ENCODE results near the gene ULK2.

ULK2 gene

GRCh38 chr17:19727501-19728078 is 140.1 kb downstream of the ULK2 start:
- TF ChIP-seq EGR1 (IDR thresholded peaks at IDR 0.05): no peak
- TF ChIP-seq USF1 (IDR thresholded peaks at IDR 0.05): peak; percentile 48; the same call in 1 of the 2 replicates
- no peak for TF ChIP-seq CEBPB (IDR thresholded peaks at IDR 0.05)
- no peak for TF ChIP-seq EP300 (IDR thresholded peaks at IDR 0.05; ENCODE audit: borderline replicate concordance)
- TF ChIP-seq TAF1 (IDR thresholded peaks at IDR 0.05; ENCODE audit: low read depth): no peak

GRCh38 chr17:19726631-19727376 is 140.9 kb downstream of the ULK2 start:
- no peak for TF ChIP-seq NFIC (IDR thresholded peaks at IDR 0.05)
- no peak for TF ChIP-seq TCF12 (IDR thresholded peaks at IDR 0.05; ENCODE audit: low read depth)
- TF ChIP-seq CEBPB (IDR thresholded peaks at IDR 0.05): no peak
- no peak for TF ChIP-seq REST (IDR thresholded peaks at IDR 0.05; ENCODE audit: low read depth)
- no peak for TF ChIP-seq FOXM1 (IDR thresholded peaks at IDR 0.05; ENCODE audit: borderline replicate concordance, low read depth)
- no peak for TF ChIP-seq CREB1 (IDR thresholded peaks at IDR 0.05; ENCODE audit: low read depth)
- no peak for TF ChIP-seq TAF1 (IDR thresholded peaks at IDR 0.05; ENCODE audit: low read depth)
- no peak for TF ChIP-seq USF1 (IDR thresholded peaks at IDR 0.05)
- no peak for TF ChIP-seq TEAD4 (IDR thresholded peaks at IDR 0.05)
- TF ChIP-seq EGR1 (IDR thresholded peaks at IDR 0.05): no peak
- TF ChIP-seq MAX (IDR thresholded peaks at IDR 0.05): no peak
- no peak for TF ChIP-seq YY1 (IDR thresholded peaks at IDR 0.05; ENCODE audit: low read depth)
- no peak for TF ChIP-seq ZBTB7A (IDR thresholded peaks at IDR 0.05; ENCODE audit: low read depth)
- TF ChIP-seq EP300 (IDR thresholded peaks at IDR 0.05; ENCODE audit: borderline replicate concordance): no peak

GRCh38 chr17:19725486-19725885 is 142.2 kb downstream of the ULK2 start:
- TF ChIP-seq CEBPB (IDR thresholded peaks at IDR 0.05) (no peak), TEAD4 (IDR thresholded peaks at IDR 0.05) (no peak), NFIC (IDR thresholded peaks at IDR 0.05) (no peak)

- no peak for TF ChIP-seq CREB1 (IDR thresholded peaks at IDR 0.05; ENCODE audit: low read depth)
- no peak for TF ChIP-seq ZBTB7A (IDR thresholded peaks at IDR 0.05; ENCODE audit: low read depth)
- no peak for TF ChIP-seq CEBPB (IDR thresholded peaks at IDR 0.05)
- no peak for TF ChIP-seq USF1 (IDR thresholded peaks at IDR 0.05)
- no peak for TF ChIP-seq TAF1 (IDR thresholded peaks at IDR 0.05; ENCODE audit: low read depth)
- TF ChIP-seq YY1 (IDR thresholded peaks at IDR 0.05; ENCODE audit: low read depth): no peak
- no peak for TF ChIP-seq TCF12 (IDR thresholded peaks at IDR 0.05; ENCODE audit: low read depth)
- no peak for TF ChIP-seq MAX (IDR thresholded peaks at IDR 0.05)
- no peak for TF ChIP-seq RAD21 (IDR thresholded peaks at IDR 0.05; ENCODE audit: low read depth)
- TF ChIP-seq REST (IDR thresholded peaks at IDR 0.05; ENCODE audit: low read depth): no peak
- no peak for TF ChIP-seq FOXM1 (IDR thresholded peaks at IDR 0.05; ENCODE audit: borderline replicate concordance, low read depth)
- no peak for TF ChIP-seq TEAD4 (IDR thresholded peaks at IDR 0.05)
- no peak for TF ChIP-seq EP300 (IDR thresholded peaks at IDR 0.05; ENCODE audit: borderline replicate concordance)
These were observed 143.0 kb downstream of the ULK2 start for GRCh38 chr17:19724501-19725420.

- no peak for TF ChIP-seq MAX (IDR thresholded peaks at IDR 0.05)
- TF ChIP-seq TEAD4 (IDR thresholded peaks at IDR 0.05): no peak
- TF ChIP-seq REST (IDR thresholded peaks at IDR 0.05; ENCODE audit: low read depth): no peak
- TF ChIP-seq CEBPB (IDR thresholded peaks at IDR 0.05): no peak
- no peak for TF ChIP-seq TCF12 (IDR thresholded peaks at IDR 0.05; ENCODE audit: low read depth)
- TF ChIP-seq ZBTB7A (IDR thresholded peaks at IDR 0.05; ENCODE audit: low read depth): no peak
- TF ChIP-seq NFIC (IDR thresholded peaks at IDR 0.05): no peak
- no peak for TF ChIP-seq USF1 (IDR thresholded peaks at IDR 0.05)
- TF ChIP-seq RAD21 (IDR thresholded peaks at IDR 0.05; ENCODE audit: low read depth): no peak
- no peak for TF ChIP-seq EP300 (IDR thresholded peaks at IDR 0.05; ENCODE audit: borderline replicate concordance)
- TF ChIP-seq YY1 (IDR thresholded peaks at IDR 0.05; ENCODE audit: low read depth): no peak
- TF ChIP-seq CREB1 (IDR thresholded peaks at IDR 0.05; ENCODE audit: low read depth): no peak
- no peak for TF ChIP-seq EGR1 (IDR thresholded peaks at IDR 0.05)
- no peak for TF ChIP-seq FOXM1 (IDR thresholded peaks at IDR 0.05; ENCODE audit: borderline replicate concordance, low read depth)
- no peak for TF ChIP-seq TAF1 (IDR thresholded peaks at IDR 0.05; ENCODE audit: low read depth)
These were observed 143.8 kb downstream of the ULK2 start for GRCh38 chr17:19723964-19724363.

All from Ishikawa (cell line).